ENCODE measurements around the gene CARD16. TPM values are rescaled to one million over a fixed set of nuclear protein-coding genes. Genes with fewer than 3 reads are reported as not detected.

The CARD16 gene
- total and polyA plus RNA-seq, 2 donors (not counting 1 experiment from before 2014, with no cell fraction given) = 25.0 to 30.1 TPM

DNA sequence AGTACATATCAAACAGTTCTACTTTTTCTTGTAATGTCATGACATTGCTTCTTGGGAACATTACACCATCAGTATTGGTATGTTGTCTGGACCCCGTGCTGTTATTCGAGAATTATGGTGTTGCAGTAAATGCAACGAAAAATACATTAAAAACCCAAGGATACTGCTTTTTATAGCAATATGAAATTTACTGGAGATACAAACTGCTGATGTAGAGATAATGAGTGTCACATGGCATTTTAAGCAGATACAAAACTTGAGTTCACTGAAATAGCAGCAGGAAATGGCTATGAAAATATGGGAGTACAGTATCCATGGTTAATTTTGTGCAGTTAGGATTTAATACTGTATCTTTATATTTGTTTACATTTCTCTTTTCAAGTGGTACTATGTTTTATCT, 7.4 kb upstream of the CARD16 start:
- intact Hi-C loops (cut with micrococcal nuclease) = no loop called here
- POLR2A ChIA-PET = no interaction called here
- H3K4me3 ChIP-seq (ENCODE audit: control extremely low read depth in 1 of 5, extremely low read depth in 1 of 5, insufficient read depth in 1 of 5, low read depth in 2 of 5, low read length in 4 of 5) = no peak overlapping the region
- no peaks in the 10 kb centered on the region for H3K79me2 ChIP-seq (ENCODE audit: control insufficient read depth, insufficient read depth, low read length)
- no peak overlapping the region for H2AFZ ChIP-seq (ENCODE audit: insufficient read depth, low read depth, low read length, poor library complexity, severe bottlenecking)
- DNase-seq (no peak), ATAC-seq (ENCODE audit: low read depth) (no peak)
- TF ChIP-seq EZH2 (IDR thresholded peaks at IDR 0.05; ENCODE audit: borderline replicate concordance, insufficient read depth, low read depth, low read length, poor library complexity, severe bottlenecking) = no peak
- TF ChIP-seq, protein P1, sequence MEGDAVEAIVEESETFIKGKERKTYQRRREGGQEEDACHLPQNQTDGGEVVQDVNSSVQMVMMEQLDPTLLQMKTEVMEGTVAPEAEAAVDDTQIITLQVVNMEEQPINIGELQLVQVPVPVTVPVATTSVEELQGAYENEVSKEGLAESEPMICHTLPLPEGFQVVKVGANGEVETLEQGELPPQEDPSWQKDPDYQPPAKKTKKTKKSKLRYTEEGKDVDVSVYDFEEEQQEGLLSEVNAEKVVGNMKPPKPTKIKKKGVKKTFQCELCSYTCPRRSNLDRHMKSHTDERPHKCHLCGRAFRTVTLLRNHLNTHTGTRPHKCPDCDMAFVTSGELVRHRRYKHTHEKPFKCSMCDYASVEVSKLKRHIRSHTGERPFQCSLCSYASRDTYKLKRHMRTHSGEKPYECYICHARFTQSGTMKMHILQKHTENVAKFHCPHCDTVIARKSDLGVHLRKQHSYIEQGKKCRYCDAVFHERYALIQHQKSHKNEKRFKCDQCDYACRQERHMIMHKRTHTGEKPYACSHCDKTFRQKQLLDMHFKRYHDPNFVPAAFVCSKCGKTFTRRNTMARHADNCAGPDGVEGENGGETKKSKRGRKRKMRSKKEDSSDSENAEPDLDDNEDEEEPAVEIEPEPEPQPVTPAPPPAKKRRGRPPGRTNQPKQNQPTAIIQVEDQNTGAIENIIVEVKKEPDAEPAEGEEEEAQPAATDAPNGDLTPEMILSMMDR (IDR thresholded peaks at IDR 0.05) = no peak
- H3K9me3 Mint-ChIP-seq (ENCODE audit: insufficient read depth) = no peaks in the 10 kb centered on the region
- no peaks in the 10 kb centered on the region for H3K4me1 ChIP-seq (ENCODE audit: control insufficient read depth in 2 of 2, insufficient read depth in 2 of 2, low read length in 2 of 2)
- H3K4me2 ChIP-seq (replicated peaks; ENCODE audit: low read depth, low read length, poor library complexity, severe bottlenecking) = no peak overlapping the region
- H3K36me3 ChIP-seq (replicated peaks in 1 of 2; ENCODE audit: control extremely low read depth in 1 of 2, control insufficient read depth in 1 of 2, extremely low read depth in 1 of 2, insufficient read depth in 2 of 2, low read length in 1 of 2) = no peaks in the 10 kb centered on the region
- no peaks in the 10 kb centered on the region for H4K20me1 ChIP-seq (ENCODE audit: control insufficient read depth, insufficient read depth, low read length, poor library complexity, severe bottlenecking)
- H3K4me1 Mint-ChIP-seq = no peaks in the 10 kb centered on the region
- WGBS (ENCODE audit: insufficient coverage) = no CpG with 5 or more reads among the region's 3 CpGs
- no peak overlapping the region for H3K27ac ChIP-seq (ENCODE audit: low read length in 2 of 2)
- H3K9ac ChIP-seq (ENCODE audit: low read length) = no peak overlapping the region
- H3K27ac Mint-ChIP-seq = no peak overlapping the region
- peaks cover 5% of the 10 kb centered on the region for H3K27me3 Mint-ChIP-seq
- CTCF ChIA-PET = no interaction called here
- H3K4me3 Mint-ChIP-seq = no peak overlapping the region
- H3K9me3 ChIP-seq (ENCODE audit: control extremely low read depth in 1 of 3, control insufficient read depth in 2 of 3, insufficient read depth in 1 of 3, low read length in 2 of 3) = no peaks in the 10 kb centered on the region
- H3K27me3 ChIP-seq (replicated peaks in 1 of 4; ENCODE audit: control extremely low read depth in 1 of 4, control insufficient read depth in 3 of 4, insufficient read depth in 4 of 4, low read length in 3 of 4) = no peaks in the 10 kb centered on the region

DNA sequence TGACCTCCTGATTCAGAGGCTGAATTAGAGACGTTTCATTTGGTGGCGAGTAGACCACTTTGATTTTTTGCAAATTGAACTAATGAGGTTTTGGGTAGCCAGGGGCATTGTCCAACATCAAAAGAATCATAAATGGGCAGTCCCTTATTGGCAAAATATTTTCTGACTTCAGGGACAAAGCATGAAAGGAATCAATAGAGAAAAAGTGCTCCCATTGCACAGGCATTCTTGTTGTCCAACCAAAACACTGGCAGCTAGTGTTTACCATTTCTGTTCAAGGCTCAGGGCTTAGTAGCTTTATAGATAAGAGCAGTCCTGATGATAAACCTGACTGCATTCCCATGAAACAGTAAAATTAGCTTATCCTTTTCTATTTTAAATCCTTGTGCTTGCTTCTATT, 6.4 kb upstream of the CARD16 start:
- no peak for DNase-seq
- Mint-ChIP-seq H3K27me3 (peaks cover 3% of the 10 kb centered on the region), H3K9me3 (ENCODE audit: insufficient read depth) (no peaks in the 10 kb centered on the region), H3K27ac (no peak overlapping the region), H3K4me1 (no peaks in the 10 kb centered on the region), H3K4me3 (no peak overlapping the region)
- ChIA-PET POLR2A (no interaction called here), CTCF (no interaction called here)
- intact Hi-C loops (cut with micrococcal nuclease) = no loop called here
- no peak for ATAC-seq (ENCODE audit: low read depth)
- TF ChIP-seq, protein P1 (IDR thresholded peaks at IDR 0.05) = no peak
- no peak for TF ChIP-seq EZH2 (IDR thresholded peaks at IDR 0.05; ENCODE audit: borderline replicate concordance, insufficient read depth, low read depth, low read length, poor library complexity, severe bottlenecking)
- no peaks in the 10 kb centered on the region for H3K9me3 ChIP-seq (ENCODE audit: control extremely low read depth in 1 of 3, control insufficient read depth in 2 of 3, insufficient read depth in 1 of 3, low read length in 2 of 3)
- H2AFZ ChIP-seq (ENCODE audit: insufficient read depth, low read depth, low read length, poor library complexity, severe bottlenecking) = no peak overlapping the region
- no peaks in the 10 kb centered on the region for H3K27me3 ChIP-seq (replicated peaks in 1 of 4; ENCODE audit: control extremely low read depth in 1 of 4, control insufficient read depth in 3 of 4, insufficient read depth in 4 of 4, low read length in 3 of 4)
- H3K36me3 ChIP-seq (replicated peaks in 1 of 2; ENCODE audit: control extremely low read depth in 1 of 2, control insufficient read depth in 1 of 2, extremely low read depth in 1 of 2, insufficient read depth in 2 of 2, low read length in 1 of 2) = no peaks in the 10 kb centered on the region
- no peaks in the 10 kb centered on the region for H3K79me2 ChIP-seq (ENCODE audit: control insufficient read depth, insufficient read depth, low read length)
- H3K9ac ChIP-seq (ENCODE audit: low read length) = no peak overlapping the region
- no peaks in the 10 kb centered on the region for H3K4me1 ChIP-seq (ENCODE audit: control insufficient read depth in 2 of 2, insufficient read depth in 2 of 2, low read length in 2 of 2)
- no peak overlapping the region for H3K4me2 ChIP-seq (replicated peaks; ENCODE audit: low read depth, low read length, poor library complexity, severe bottlenecking)
- no peak overlapping the region for H3K4me3 ChIP-seq (ENCODE audit: control extremely low read depth in 1 of 5, extremely low read depth in 1 of 5, insufficient read depth in 1 of 5, low read depth in 2 of 5, low read length in 4 of 5)
- no peak overlapping the region for H3K27ac ChIP-seq (ENCODE audit: low read length in 2 of 2)
- H4K20me1 ChIP-seq (ENCODE audit: control insufficient read depth, insufficient read depth, low read length, poor library complexity, severe bottlenecking) = no peaks in the 10 kb centered on the region
- WGBS (ENCODE audit: insufficient coverage) = no CpG with 5 or more reads among the region's 2 CpGs

All from B cell (primary cell).